HEK293 (cell line): ENCODE data around the gene KHDRBS2.

Source experiments
- CTCF ChIA-PET: fragments of 350-600 bp; formaldehyde crosslinking; extraction: SDS; loops from one replicate; lab custom pipeline; 2021; ENCODE audit warnings: antibody characterized with exemption; lab: Yijun Ruan, JAX
- POLR2A ChIA-PET: fragments of 300-600 bp; formaldehyde crosslinking; extraction: SDS; loops from one replicate; lab custom pipeline; 2020; ENCODE audit warnings: antibody characterized with exemption, inconsistent platforms; lab: Yijun Ruan, JAX
- H3K27ac ChIP-seq: fragments of 200-500 bp; sonication (Bioruptor generic); 2 replicates; pipeline ENCODE4 v1.5.1; 2014; ENCODE audit warnings: low read depth, low read length, control low read depth, inconsistent platforms; ENCODE audit errors: extremely low read depth
- H3K36me3 ChIP-seq, 2 experiments: fragments of 200-500 bp in 1 of 2; sonication (Bioruptor generic) in 1 of 2; 1 replicate in 1 of 2; 2 replicates in 1 of 2; pipeline ENCODE4 v1.5.1; 2014 to 2017; ENCODE audit warnings: inconsistent platforms in 2 of 2, low read length in 2 of 2; ENCODE audit not compliant: control insufficient read depth in 2 of 2, insufficient read depth in 1 of 2
- H3K4me1 ChIP-seq: fragments of 200-500 bp; sonication (Bioruptor generic); 2 replicates; pipeline ENCODE4 v1.5.1; 2014; ENCODE audit warnings: mild to moderate bottlenecking, low read length, inconsistent platforms; ENCODE audit not compliant: control insufficient read depth, insufficient read depth
- H3K4me3 ChIP-seq: 2 replicates; pipeline ENCODE4 v1.5.1; 2011; ENCODE audit warnings: low read depth, mild to moderate bottlenecking, control low read depth, low read length, moderate library complexity
- H3K9me3 ChIP-seq: fragments of 200-500 bp; sonication (Bioruptor generic); 2 replicates; pipeline ENCODE4 v1.5.1; 2014; ENCODE audit warnings: low read depth, low read length, inconsistent platforms; ENCODE audit not compliant: control insufficient read depth, insufficient read depth
- BCL11B ChIP-seq: fragments of 450-650 bp; formaldehyde crosslinking; IDR thresholded peaks from 2 replicates; pipeline ENCODE4 v1.5.1; 2016; ENCODE audit warnings: low read depth, missing biosample characterization, missing genetic modification characterization
- MEIS1 ChIP-seq: sonication (generic); formaldehyde crosslinking; IDR thresholded peaks from 2 replicates; pipeline ENCODE4 v1.8.1; 2022; ENCODE audit warnings: missing genetic modification reagents, mild to moderate bottlenecking, borderline replicate concordance
- RBAK ChIP-seq: fragments of 450-650 bp; formaldehyde crosslinking; IDR thresholded peaks from 2 replicates; pipeline ENCODE4 v1.5.1; 2016; ENCODE audit warnings: missing biosample characterization, missing genetic modification characterization
- REPIN1 ChIP-seq: fragments of 450-650 bp; formaldehyde crosslinking; IDR thresholded peaks from 2 replicates; pipeline ENCODE4 v1.5.1; 2017; ENCODE audit warnings: missing biosample characterization, missing genetic modification characterization, low read depth
- SALL2 ChIP-seq: fragments of 450-650 bp; formaldehyde crosslinking; IDR thresholded peaks from 2 replicates; pipeline ENCODE4 v1.5.0; 2017; ENCODE audit warnings: missing biosample characterization, mild to moderate bottlenecking, missing genetic modification characterization, borderline replicate concordance
- SP3 ChIP-seq: fragments of 450-650 bp; formaldehyde crosslinking; IDR thresholded peaks from 2 replicates; pipeline ENCODE4 v1.5.1; 2016; ENCODE audit warnings: missing biosample characterization, missing genetic modification characterization
- ZBTB6 ChIP-seq: fragments of 450-650 bp; formaldehyde crosslinking; IDR thresholded peaks from 2 replicates; pipeline ENCODE4 v1.5.1; 2017; ENCODE audit warnings: missing biosample characterization, missing genetic modification characterization
- ZBTB7A ChIP-seq: fragments of 450-650 bp; formaldehyde crosslinking; IDR thresholded peaks from 2 replicates; pipeline ENCODE4 v1.5.1; 2016; ENCODE audit warnings: low read depth, missing biosample characterization, missing genetic modification characterization
- ZEB2 ChIP-seq: fragments of 450-650 bp; formaldehyde crosslinking; IDR thresholded peaks from 2 replicates; pipeline ENCODE4 v1.5.1; 2016; ENCODE audit warnings: missing biosample characterization, missing genetic modification characterization
- ZFP3 ChIP-seq: fragments of 450-650 bp; formaldehyde crosslinking; IDR thresholded peaks from 2 replicates; pipeline ENCODE4 v1.5.1; 2016; ENCODE audit warnings: low read depth, missing biosample characterization, missing genetic modification characterization
- ZFP41 ChIP-seq: fragments of 450-650 bp; formaldehyde crosslinking; IDR thresholded peaks from 2 replicates; pipeline ENCODE4 v1.5.1; 2016; ENCODE audit warnings: missing biosample characterization, missing genetic modification characterization, borderline replicate concordance
- ZNF10 ChIP-seq: fragments of 450-650 bp; formaldehyde crosslinking; IDR thresholded peaks from 2 replicates; pipeline ENCODE4 v1.5.1; 2017; ENCODE audit warnings: missing biosample characterization, missing genetic modification characterization
- ZNF112 ChIP-seq: fragments of 450-650 bp; formaldehyde crosslinking; IDR thresholded peaks from 2 replicates; pipeline ENCODE4 v1.5.0; 2017; ENCODE audit warnings: missing biosample characterization, missing genetic modification characterization
- ZNF146 ChIP-seq: fragments of 450-650 bp; formaldehyde crosslinking; IDR thresholded peaks from 2 replicates; pipeline ENCODE4 v1.5.1; 2016; ENCODE audit warnings: missing biosample characterization, missing genetic modification characterization
- ZNF175 ChIP-seq: fragments of 450-650 bp; formaldehyde crosslinking; IDR thresholded peaks from 2 replicates; pipeline ENCODE4 v1.5.1; 2016; ENCODE audit warnings: missing biosample characterization, missing genetic modification characterization
- ZNF280C ChIP-seq: fragments of 450-650 bp; formaldehyde crosslinking; IDR thresholded peaks from 2 replicates; pipeline ENCODE4 v1.5.1; 2016; ENCODE audit warnings: missing biosample characterization, missing genetic modification characterization
- ZNF311 ChIP-seq: fragments of 450-650 bp; formaldehyde crosslinking; IDR thresholded peaks from 2 replicates; pipeline ENCODE4 v1.5.1; 2017; ENCODE audit warnings: missing biosample characterization, missing genetic modification characterization, borderline replicate concordance
- ZNF335 ChIP-seq: fragments of 450-650 bp; formaldehyde crosslinking; conservative IDR thresholded peaks from 2 replicates; pipeline ENCODE4 v1.5.1; 2016; ENCODE audit warnings: missing biosample characterization, missing genetic modification characterization
- ZNF350 ChIP-seq: fragments of 450-650 bp; formaldehyde crosslinking; IDR thresholded peaks from 2 replicates; pipeline ENCODE4 v1.5.0; 2017; ENCODE audit warnings: missing biosample characterization, mild to moderate bottlenecking, missing genetic modification characterization
- ZNF555 ChIP-seq: fragments of 450-650 bp; formaldehyde crosslinking; conservative IDR thresholded peaks from 2 replicates; pipeline ENCODE4 v1.5.1; 2017; ENCODE audit warnings: missing biosample characterization, mild to moderate bottlenecking, missing genetic modification characterization, inconsistent platforms
- ZNF610 ChIP-seq: fragments of 450-650 bp; formaldehyde crosslinking; IDR thresholded peaks from 2 replicates; pipeline ENCODE4 v1.5.1; 2016; ENCODE audit warnings: missing biosample characterization, missing genetic modification characterization, borderline replicate concordance
- ZNF629 ChIP-seq: fragments of 450-650 bp; formaldehyde crosslinking; IDR thresholded peaks from 2 replicates; pipeline ENCODE4 v1.5.1; 2017; ENCODE audit warnings: missing biosample characterization, missing genetic modification characterization
- ZNF670 ChIP-seq: fragments of 450-650 bp; formaldehyde crosslinking; IDR thresholded peaks from 2 replicates; pipeline ENCODE4 v1.5.1; 2016; ENCODE audit warnings: missing biosample characterization, missing genetic modification characterization, low read depth
- ZNF692 ChIP-seq: fragments of 450-650 bp; formaldehyde crosslinking; IDR thresholded peaks from 2 replicates; pipeline ENCODE4 v1.5.1; 2016; ENCODE audit warnings: missing biosample characterization, missing genetic modification characterization
- ZNF704 ChIP-seq: fragments of 450-650 bp; formaldehyde crosslinking; IDR thresholded peaks from 2 replicates; pipeline ENCODE4 v1.5.1; 2016; ENCODE audit warnings: missing biosample characterization, missing genetic modification characterization
- TF ChIP-seq, protein P1 (sequence below): fragments of 450-650 bp; formaldehyde crosslinking; IDR thresholded peaks from 2 replicates; pipeline ENCODE4 v1.5.1; 2016; ENCODE audit warnings: missing biosample characterization, missing genetic modification characterization, borderline replicate concordance
- TF ChIP-seq, protein P2 (sequence below): fragments of 450-650 bp; IDR thresholded peaks from 2 replicates; pipeline ENCODE4 v1.5.1; 2018; ENCODE audit warnings: missing biosample characterization, mild to moderate bottlenecking, missing genetic modification characterization

The KHDRBS2 gene

GRCh38 chr6:62057300-62057699 is 228.7 kb downstream of the KHDRBS2 start:
- Histone ChIP-seq H3K27ac (no peak overlapping the region), H3K36me3 (no peaks in the 10 kb centered on the region), H3K4me3 (no peak overlapping the region), H3K9me3 (no peaks in the 10 kb centered on the region), H3K4me1 (no peaks in the 10 kb centered on the region)
- ChIA-PET CTCF (no interaction called here), POLR2A (no interaction called here)
- TF ChIP-seq ZNF311 (tag by site-specific recombination) = no peak
- no peak for TF ChIP-seq RBAK (tag by site-specific recombination)
- no peak for TF ChIP-seq ZFP3 (tag by site-specific recombination)
- TF ChIP-seq REPIN1 = no peak
- no peak for TF ChIP-seq ZFP41 (tag by site-specific recombination)
- TF ChIP-seq SALL2 (tag by site-specific recombination) = no peak
- no peak for TF ChIP-seq ZNF112
- TF ChIP-seq ZNF704 (tag by site-specific recombination) = no peak
- TF ChIP-seq MEIS1 (CRISPR knock-in tag) = no peak
- no peak for TF ChIP-seq ZNF610 (tag by site-specific recombination)
- TF ChIP-seq ZNF670 = no peak

DNA sequence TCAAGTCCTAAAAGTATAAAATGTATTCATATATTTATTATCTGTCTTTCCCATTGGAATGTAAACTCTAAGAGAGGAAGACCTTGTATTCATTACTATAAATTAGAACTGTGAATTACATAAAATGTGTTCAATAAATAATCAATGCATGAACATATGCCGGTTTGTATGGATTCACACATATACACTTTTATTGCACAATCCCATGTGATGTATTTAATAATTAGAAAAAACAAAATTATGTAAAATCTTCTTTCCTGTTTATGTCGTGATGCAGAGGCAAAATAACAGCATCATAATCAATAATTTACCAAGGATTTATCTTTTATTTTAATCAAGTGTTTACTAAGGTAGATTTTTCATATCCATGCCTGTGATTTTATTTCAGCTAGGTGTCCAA is 240.5 kb downstream of the KHDRBS2 start:
- Histone ChIP-seq H3K4me3 (no peak overlapping the region), H3K27ac (no peak overlapping the region), H3K4me1 (no peaks in the 10 kb centered on the region), H3K36me3 (no peaks in the 10 kb centered on the region), H3K9me3 (no peaks in the 10 kb centered on the region)
- ChIA-PET POLR2A (no interaction called here), CTCF (no interaction called here)
- TF ChIP-seq ZNF629 (tag by site-specific recombination) (no peak), ZNF112 (no peak), ZNF692 (tag by site-specific recombination) (no peak), ZNF335 (no peak), ZNF146 (tag by site-specific recombination) (no peak), ZFP3 (tag by site-specific recombination) (no peak), ZNF10 (tag by site-specific recombination) (no peak), BCL11B (tag by site-specific recombination) (no peak), ZEB2 (tag by site-specific recombination) (no peak), ZFP41 (tag by site-specific recombination) (no peak), ZNF175 (tag by site-specific recombination) (no peak), SP3 (tag by site-specific recombination) (no peak), ZBTB7A (no peak), ZNF280C (tag by site-specific recombination) (no peak), ZNF555 (no peak), ZNF350 (tag by site-specific recombination) (no peak), ZBTB6 (tag by site-specific recombination) (no peak)
- TF ChIP-seq, protein P1, sequence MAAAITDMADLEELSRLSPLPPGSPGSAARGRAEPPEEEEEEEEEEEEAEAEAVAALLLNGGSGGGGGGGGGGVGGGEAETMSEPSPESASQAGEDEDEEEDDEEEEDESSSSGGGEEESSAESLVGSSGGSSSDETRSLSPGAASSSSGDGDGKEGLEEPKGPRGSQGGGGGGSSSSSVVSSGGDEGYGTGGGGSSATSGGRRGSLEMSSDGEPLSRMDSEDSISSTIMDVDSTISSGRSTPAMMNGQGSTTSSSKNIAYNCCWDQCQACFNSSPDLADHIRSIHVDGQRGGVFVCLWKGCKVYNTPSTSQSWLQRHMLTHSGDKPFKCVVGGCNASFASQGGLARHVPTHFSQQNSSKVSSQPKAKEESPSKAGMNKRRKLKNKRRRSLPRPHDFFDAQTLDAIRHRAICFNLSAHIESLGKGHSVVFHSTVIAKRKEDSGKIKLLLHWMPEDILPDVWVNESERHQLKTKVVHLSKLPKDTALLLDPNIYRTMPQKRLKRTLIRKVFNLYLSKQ (tag by site-specific recombination) = no peak
- TF ChIP-seq, protein P2, sequence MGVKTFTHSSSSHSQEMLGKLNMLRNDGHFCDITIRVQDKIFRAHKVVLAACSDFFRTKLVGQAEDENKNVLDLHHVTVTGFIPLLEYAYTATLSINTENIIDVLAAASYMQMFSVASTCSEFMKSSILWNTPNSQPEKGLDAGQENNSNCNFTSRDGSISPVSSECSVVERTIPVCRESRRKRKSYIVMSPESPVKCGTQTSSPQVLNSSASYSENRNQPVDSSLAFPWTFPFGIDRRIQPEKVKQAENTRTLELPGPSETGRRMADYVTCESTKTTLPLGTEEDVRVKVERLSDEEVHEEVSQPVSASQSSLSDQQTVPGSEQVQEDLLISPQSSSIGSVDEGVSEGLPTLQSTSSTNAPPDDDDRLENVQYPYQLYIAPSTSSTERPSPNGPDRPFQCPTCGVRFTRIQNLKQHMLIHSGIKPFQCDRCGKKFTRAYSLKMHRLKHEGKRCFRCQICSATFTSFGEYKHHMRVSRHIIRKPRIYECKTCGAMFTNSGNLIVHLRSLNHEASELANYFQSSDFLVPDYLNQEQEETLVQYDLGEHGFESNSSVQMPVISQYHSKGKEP (tag by site-specific recombination) = no peak
